A673 (cell line): ENCODE measurements around the gene NAALADL2. TPM values are rescaled to one million over a fixed set of nuclear protein-coding genes. Genes with fewer than 3 reads are reported as not detected.

Experiments
- BruUV-seq: library from RNA; stranded (reverse); fragments of 400-500 nt; replicated peaks from 2 replicates; lab custom pipeline; 2021; lab: Mats Ljungman, UMichigan
- CTCF ChIA-PET: fragments of 300-600 bp; sonication (Branson Sonifier 250); formaldehyde crosslinking; loops from one replicate; lab custom pipeline; 2022; ENCODE audit warnings: antibody characterized with exemption; lab: Charles Lee
- POLR2A ChIA-PET: fragments of 300-600 bp; sonication (Branson Sonifier 250); formaldehyde crosslinking; loops from one replicate; lab custom pipeline; 2022; ENCODE audit warnings: antibody characterized with exemption; ENCODE audit not compliant: low non-redundant PET; lab: Charles Lee
- DNase-seq: peaks from one replicate; pipeline ENCODE4 v3.0.0-alpha.2; 2015; ENCODE audit warnings: low spot score
- H3K27ac ChIP-seq: fragments of 200-600 bp; sonication (generic); 2 replicates; pipeline ENCODE4 v1.5.1; 2016; ENCODE audit warnings: mixed run types, low read depth, mild to moderate bottlenecking, mixed read lengths, antibody characterized with exemption, low read length; ENCODE audit not compliant: poor library complexity, severe bottlenecking
- H3K27me3 ChIP-seq: fragments of 200-600 bp; sonication (generic); replicated peaks from 2 replicates; pipeline ENCODE4 v1.6.1; 2017; ENCODE audit warnings: mixed run types, low read depth, mild to moderate bottlenecking, mixed read lengths, antibody characterized with exemption, low read length; ENCODE audit not compliant: insufficient read depth, poor library complexity
- H3K36me3 ChIP-seq: fragments of 200-600 bp; sonication (generic); 2 replicates; pipeline ENCODE4 v1.6.1; 2016; ENCODE audit warnings: mixed run types, mild to moderate bottlenecking, mixed read lengths, antibody characterized with exemption, low read length; ENCODE audit not compliant: insufficient read depth, poor library complexity, severe bottlenecking
- H3K4me1 ChIP-seq: fragments of 200-600 bp; sonication (generic); 2 replicates; pipeline ENCODE4 v1.6.1; 2017; ENCODE audit warnings: mixed run types, mild to moderate bottlenecking, mixed read lengths, antibody characterized with exemption, low read length; ENCODE audit not compliant: insufficient read depth, poor library complexity, severe bottlenecking
- H3K4me3 ChIP-seq: fragments of 200-600 bp; sonication (generic); 2 replicates; pipeline ENCODE4 v1.5.1; 2016; ENCODE audit warnings: low read depth, mixed run types, mild to moderate bottlenecking, mixed read lengths, low read length; ENCODE audit not compliant: poor library complexity, severe bottlenecking
- H3K9me3 ChIP-seq: fragments of 200-600 bp; sonication (generic); 2 replicates; pipeline ENCODE4 v1.6.1; 2016; ENCODE audit warnings: mixed run types, low read depth, mild to moderate bottlenecking, mixed read lengths, antibody characterized with exemption, low read length; ENCODE audit not compliant: poor library complexity, severe bottlenecking
- CTCF ChIP-seq: fragments of 300-800, 200-600 bp; sonication (generic); conservative IDR thresholded peaks from 2 replicates; pipeline ENCODE4 v1.5.1; 2017; ENCODE audit warnings: low read depth, mild to moderate bottlenecking, antibody characterized with exemption, low read length, moderate library complexity, mixed read lengths
- EZH2 ChIP-seq: fragments of 200-600 bp; sonication (generic); IDR thresholded peaks from 2 replicates; pipeline ENCODE4 v1.6.1; 2017; ENCODE audit warnings: borderline replicate concordance, low read depth, mild to moderate bottlenecking, mixed read lengths, antibody characterized with exemption, low read length; ENCODE audit not compliant: poor library complexity, severe bottlenecking
- intact Hi-C: fragments of 100-400 bp; cut with micrococcal nuclease; formaldehyde crosslinking; loops from one replicate; pipeline ENCODE4 v1.10.0; 2022; ENCODE audit not compliant: unreplicated experiment
- total RNA-seq: library from RNA; stranded (reverse); gene quantifications from 2 replicates; pipeline ENCODE4 v1.2.3, GENCODE V29; 2021

The NAALADL2 gene
- total RNA-seq, 1 experiment from 2014 or later = 0.64 TPM

- Histone ChIP-seq H3K9me3 (no peaks in the 10 kb centered on the region), H3K27me3 (no peaks in the 10 kb centered on the region), H3K4me1 (no peaks in the 10 kb centered on the region), H3K27ac (no peak overlapping the region), H3K36me3 (no peaks in the 10 kb centered on the region), H3K4me3 (no peak overlapping the region)
- ChIA-PET POLR2A (no interaction called here), CTCF (no interaction called here)
- TF ChIP-seq EZH2 = no peak
- no peak for TF ChIP-seq CTCF
- no TSS peak for BruUV-seq
- DNase-seq = no peak
- intact Hi-C loops = no loop called here
Observed at GRCh38 chr3:174822320-174822719, 36.8 kb upstream of the NAALADL2 start.

GRCh38 chr3:174826069-174826468 is 33.1 kb upstream of the NAALADL2 start:
- CTCF ChIA-PET = no interaction called here
- Histone ChIP-seq H3K4me3 (no peak overlapping the region), H3K9me3 (no peaks in the 10 kb centered on the region), H3K4me1 (no peaks in the 10 kb centered on the region), H3K36me3 (no peaks in the 10 kb centered on the region), H3K27ac (no peak overlapping the region), H3K27me3 (no peaks in the 10 kb centered on the region)
- no TSS peak for BruUV-seq
- POLR2A ChIA-PET = no interaction called here
- no peak for DNase-seq
- intact Hi-C loops = no loop called here
- TF ChIP-seq EZH2 (no peak), CTCF (no peak)

GRCh38 chr3:174844746-174845145 is 14.4 kb upstream of the NAALADL2 start:
- Histone ChIP-seq H3K27me3 (no peaks in the 10 kb centered on the region), H3K36me3 (no peaks in the 10 kb centered on the region), H3K27ac (no peak overlapping the region), H3K4me1 (no peaks in the 10 kb centered on the region), H3K4me3 (no peak overlapping the region), H3K9me3 (no peaks in the 10 kb centered on the region)
- intact Hi-C loops = no loop called here
- BruUV-seq = no TSS peak
- no peak for TF ChIP-seq CTCF
- no peak for TF ChIP-seq EZH2
- ChIA-PET CTCF (no interaction called here), POLR2A (no interaction called here)
- DNase-seq = no peak
